NOMO-1 (cell line): Measurements from ENCODE around the gene MAN1C1.
"Not testable (repeated sequence)": the region's sequence is repeated elsewhere in the genome, so short reads cannot be mapped to it uniquely, and the experiment has no call there.

Source experiments
- DNase-seq, 2 experiments: peaks; one replicate each; lab custom pipeline; 2025; ENCODE audit not compliant: unreplicated experiment in 2 of 2; lab: John Stamatoyannopoulos, UW

Gene MAN1C1

DNA sequence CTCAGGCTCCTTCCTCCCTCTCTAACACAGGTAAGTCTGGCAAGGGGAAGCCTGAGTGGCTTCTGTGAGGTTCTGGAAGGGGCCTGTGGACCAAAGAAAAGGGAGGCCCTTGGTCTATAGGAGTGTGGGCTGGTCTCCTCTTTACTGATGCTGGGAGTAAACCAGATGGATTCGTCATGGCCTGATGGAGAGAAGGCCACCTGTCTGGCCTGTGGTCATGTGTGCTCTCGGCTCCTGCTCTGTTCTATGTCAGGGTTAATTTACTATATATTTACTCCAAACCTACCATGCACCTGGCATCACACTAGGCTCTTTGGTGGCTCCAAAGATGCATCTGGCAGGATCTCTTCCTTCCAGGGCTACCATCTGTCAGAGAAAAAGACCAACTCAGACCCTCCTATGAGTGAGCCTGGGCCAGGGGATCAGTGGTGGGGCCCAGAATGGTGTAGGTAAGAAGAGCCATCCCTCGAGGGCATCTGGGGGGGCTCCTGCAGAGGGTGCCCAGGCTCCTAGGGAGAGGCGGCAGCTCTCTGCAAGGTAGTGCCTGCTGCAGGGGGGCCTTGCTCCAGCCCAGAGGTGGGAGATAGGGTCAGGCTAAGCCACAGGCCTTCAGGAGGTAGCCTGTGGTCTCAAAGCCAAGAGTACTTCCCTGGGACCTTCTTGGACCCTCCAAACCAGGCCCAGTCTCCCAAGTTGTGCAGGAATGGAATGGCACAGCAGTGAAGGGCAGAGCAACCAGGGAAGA is 115.2 kb downstream of the MAN1C1 start:
- no peak for DNase-seq

DNA sequence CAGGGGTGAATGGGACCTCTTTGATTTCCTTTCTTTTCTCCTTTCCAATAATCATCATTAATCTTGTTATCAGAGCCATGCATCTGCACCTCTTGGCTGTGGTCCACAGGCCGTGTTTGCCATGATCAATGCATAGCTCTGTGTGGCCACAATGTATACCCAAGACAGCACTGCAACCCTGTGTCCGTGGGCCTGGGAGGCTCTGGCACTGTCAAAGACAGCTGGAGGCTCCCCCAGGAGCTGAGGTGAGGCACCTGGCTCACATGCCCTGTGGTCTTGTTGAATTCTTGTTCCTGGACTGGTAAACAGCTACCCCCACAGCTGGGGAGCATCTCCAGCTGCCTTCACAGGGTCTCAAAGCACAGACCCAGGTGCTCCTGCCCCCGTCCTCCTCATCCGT is 116.2 kb downstream of the MAN1C1 start:
- DNase-seq = no peak

DNA sequence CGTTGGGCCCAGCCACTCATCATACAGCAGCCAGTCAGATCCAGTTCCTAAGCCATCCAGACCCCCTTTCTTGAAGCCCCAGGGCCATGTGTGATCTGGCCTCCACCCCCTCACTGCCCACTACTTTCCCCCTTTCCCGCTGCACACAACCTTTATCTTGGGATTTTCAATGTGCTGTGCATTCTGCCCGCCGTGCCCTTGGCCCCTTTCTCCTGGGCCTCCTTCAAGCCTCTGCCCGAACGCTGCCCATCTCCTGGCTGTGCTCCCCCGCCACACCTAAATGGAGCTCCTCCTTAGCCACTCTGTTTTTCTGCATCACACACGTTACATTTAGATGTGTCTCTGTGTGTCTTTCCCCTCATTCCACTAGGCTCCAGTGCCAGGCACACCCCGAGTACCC is 116.7 kb downstream of the MAN1C1 start:
- no peak for DNase-seq

DNA sequence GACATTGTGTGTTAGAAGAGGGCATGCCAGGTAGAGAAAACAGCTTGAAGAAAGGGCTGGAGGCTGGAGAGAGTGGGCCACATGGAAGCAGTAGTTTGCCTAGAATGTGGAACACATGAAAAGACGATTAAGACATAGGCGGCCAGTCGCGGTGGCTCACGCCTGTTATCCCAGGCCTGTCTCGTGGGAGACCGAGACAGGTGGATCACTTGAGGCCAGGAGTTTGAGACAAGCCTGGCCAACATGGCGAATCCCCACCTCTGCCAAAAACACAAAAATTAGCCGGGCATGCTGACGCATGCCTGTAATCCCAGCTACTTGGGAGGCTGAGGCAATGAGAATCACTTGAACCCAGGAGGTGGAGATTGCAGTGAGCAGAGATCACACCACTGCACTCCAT is 118.4 kb downstream of the MAN1C1 start:
- DNase-seq = not testable (repeated sequence)

DNA sequence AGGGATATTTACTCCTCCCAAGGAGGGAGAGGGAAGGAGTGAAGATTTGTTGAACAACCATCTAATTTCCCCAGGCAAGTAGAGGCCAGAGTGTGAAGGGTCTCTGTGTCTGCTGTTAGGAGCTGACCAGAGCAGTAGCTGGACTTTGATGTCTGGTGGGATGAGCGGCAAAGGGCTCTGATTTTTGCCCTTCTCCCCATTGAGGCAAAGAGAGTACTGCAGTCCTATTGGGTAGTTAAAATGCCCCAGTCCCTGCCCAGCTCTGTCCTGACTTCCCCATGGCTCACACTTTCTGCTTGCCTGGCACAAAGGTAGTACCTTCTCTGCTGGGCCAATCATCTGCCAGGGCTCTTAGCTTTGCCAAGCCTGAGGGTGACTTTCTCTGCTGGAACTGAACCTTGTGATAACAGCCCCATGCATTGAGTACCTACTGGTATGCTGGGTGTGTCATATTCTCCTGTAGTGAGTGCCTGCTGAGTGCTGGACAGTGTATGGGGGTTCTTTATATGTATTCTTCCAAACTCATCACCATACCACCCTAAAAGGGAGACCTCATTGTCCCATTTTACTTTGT is 119.5 kb downstream of the MAN1C1 start:
- DNase-seq = no peak

DNA sequence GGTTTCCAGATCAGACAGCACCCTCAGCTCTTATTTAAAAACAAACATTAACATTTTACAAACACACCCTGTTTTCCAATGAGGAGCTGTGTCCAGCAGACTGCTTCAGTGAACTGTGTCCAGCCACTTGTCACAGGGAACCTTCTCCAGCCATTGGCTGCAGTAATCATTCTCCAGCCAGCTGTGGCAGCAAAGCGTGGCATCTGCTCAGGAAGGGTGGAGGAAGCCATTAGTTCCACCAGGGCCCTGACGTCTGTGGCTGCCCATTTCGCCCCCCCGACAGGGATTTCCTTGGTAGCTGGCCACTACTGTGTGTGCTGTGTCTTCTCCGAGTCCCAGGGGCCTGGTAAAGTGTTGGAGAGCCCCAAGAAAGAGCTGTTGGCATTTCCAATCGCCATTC is 120.5 kb downstream of the MAN1C1 start:
- no peak for DNase-seq

DNA sequence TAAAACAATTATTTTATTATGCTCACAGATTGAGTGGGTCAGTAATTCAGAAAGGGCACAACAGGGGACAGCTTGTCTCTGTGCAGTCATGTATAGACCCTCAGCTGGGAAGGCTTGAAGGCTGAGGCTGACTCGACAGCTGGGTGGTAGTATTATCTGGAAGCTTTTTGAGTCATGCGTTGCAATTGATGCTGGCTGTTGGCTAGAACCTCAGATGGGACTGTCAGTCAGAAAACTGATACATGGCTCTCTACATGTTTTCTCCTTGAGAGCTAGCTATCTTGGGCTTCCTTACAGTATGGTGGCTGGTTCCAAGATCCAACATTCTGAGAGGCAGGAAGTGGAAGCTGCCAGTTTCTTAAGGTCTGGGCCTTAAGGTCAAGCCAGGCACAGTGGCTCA is 121.9 kb downstream of the MAN1C1 start:
- no peak for DNase-seq

DNA sequence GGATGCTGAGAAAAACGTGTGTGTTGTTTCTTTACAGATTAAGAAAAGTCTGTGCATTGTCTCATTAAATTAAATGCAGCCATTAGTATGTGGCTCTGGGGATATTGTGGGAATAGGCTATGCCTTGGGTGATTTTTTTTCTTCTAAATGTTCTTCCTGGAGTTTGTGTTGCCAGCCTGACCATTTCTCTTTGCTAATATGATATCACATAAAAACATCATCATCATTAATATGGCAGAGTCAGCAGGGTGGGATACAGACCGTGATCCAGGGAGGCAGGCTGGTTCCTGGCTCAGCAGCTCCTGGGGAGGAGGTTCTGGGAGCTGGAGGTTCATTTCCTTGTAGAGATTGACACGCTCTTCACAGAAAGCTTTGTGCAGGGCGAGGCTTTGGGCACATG is 122.8 kb downstream of the MAN1C1 start:
- no peak for DNase-seq

DNA sequence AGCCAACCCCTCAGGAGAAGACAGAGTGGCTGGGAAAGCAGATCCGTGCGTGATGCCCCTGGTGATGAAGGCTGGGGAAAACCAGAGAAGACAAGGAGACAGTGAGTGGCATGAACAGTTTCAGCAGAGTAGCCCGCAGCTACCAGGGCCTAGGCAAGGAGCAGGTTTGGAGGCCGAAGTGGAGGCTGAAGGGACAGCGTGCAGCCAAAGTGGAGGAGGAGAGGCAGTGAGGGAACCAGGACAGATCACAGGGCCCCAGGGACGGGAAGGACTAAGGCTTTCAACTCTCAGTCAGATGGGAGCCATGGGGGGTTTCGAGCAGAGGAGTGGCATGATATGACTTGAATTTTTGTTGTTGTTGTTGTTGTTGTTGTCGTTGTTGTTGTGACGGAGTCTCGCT is 123.5 kb downstream of the MAN1C1 start:
- DNase-seq = no peak

DNA sequence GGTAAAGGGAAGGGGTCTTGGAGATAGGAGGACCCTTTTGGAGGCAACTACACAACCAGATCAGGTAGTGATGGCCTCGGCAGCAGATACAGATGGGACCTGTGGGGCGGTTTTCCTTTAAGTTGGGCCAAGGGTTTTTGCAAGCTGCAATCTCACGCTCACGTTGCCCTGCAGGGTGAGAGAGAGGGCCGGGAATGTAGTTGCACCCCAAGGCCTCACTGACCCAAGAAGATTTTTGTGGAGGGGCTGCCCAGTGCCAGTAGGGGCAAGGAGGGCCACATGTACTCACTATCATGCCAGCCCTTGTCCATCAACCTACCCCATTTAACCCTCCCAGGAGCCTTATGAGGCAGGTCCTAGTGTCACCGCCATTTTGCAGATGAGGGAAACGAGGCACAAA is 125.7 kb downstream of the MAN1C1 start:
- no peak for DNase-seq

DNA sequence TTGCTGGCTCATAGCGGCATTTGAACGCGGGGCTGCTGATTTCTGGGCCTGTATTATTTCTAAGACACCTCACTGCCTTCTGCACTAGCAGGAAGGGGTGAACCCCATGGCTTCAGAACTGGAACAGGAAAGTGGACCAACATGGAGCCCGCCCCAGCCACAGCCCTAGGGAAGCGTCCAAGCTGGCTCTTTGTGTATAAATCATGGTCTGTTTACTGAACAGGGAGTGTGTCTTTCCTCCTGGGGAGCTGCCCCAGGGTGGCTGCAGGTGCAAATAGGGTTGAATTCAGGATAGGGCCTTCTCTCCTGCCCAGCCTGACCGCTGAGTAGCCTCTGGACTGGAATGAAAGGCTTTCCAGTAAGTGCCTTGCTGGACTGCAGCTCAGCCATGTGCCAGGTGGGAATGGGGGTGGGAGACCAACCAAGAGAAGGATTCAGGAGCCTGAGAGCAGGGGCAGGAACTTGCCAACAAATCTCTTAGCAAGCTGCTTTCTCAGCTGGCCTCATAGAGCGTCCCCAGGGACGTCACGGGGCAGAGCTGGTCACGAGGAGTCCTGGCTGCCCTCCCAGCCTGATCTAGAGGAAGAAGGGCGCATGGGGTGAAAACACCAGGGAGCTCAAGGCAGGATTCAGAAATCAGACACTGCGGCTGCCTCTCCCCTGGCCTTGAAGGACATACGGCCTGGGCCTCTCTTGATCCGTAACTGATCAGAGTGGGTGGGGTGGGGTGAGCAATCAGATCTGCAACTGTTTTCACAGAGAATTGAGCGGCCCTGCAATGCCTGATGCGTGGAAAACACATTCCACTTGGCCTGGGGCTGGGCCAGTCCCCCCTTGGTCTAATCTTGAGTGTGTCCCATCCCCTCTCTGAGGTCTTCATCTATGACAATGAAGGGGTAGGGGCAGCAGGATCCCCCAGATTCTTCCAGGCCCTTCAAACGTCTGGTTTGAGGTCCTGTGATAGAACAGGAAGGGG is 126.9 kb downstream of the MAN1C1 start:
- DNase-seq = no peak

DNA sequence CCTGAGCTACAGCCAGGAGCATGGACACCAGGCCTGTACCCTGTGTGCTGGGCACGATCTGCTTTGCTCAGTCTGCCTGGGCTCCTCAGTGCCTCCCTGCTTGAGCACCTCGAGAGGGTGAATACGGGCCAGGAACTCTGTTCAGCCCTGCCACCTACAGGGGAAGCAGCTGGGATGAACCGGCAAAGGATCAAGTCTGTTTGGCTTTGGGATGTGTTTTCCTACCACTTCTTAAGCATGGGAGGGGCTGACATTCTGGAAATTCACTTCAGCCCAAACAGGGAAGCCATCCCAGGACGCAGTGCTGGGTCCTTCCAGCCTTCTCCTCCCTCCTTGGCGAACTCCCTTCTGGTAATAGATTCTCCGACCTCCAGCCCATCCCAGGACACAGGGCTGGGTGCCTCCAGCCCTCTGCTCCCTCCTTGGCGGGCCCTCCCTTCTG is 127.6 kb downstream of the MAN1C1 start:
- DNase-seq = no peak

DNA sequence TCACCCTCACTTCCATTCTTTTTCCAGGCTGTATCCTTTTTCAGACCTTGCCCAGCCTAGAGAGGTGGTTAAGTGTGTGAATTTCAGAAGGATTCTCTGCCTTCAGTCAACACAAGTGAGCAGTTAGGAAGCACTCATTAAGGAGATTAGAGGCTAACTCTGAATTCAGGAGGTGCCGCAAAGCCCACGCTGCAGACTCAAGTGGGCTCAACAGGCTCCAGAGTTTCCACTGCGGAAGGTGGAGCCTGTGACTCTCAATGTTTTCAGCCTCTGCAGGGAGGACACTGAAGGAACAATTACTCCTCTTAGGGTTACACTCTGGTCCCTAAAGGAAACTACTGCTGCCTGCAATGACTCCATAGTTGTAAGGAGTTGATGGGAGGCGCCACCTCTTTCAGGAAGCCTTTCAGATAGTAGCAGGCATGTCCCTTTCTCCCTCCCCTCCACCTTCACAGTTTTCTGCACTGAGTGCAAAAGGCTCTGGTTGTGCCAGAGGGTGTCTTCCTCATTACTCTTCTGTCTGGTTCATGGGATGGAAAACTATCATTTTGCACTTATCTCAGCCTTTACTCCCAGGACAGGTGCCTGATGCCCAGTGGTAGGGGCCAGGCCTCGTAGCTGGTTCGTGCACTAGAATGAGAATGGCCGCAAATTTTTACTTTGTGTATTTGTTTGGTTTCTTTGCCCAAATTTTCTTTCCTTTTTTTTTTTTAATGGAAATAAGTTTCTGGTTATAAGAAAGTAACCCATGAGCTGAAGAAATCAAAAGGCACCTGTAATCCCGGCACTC is 128.2 kb downstream of the MAN1C1 start:
- DNase-seq = no peak

DNA sequence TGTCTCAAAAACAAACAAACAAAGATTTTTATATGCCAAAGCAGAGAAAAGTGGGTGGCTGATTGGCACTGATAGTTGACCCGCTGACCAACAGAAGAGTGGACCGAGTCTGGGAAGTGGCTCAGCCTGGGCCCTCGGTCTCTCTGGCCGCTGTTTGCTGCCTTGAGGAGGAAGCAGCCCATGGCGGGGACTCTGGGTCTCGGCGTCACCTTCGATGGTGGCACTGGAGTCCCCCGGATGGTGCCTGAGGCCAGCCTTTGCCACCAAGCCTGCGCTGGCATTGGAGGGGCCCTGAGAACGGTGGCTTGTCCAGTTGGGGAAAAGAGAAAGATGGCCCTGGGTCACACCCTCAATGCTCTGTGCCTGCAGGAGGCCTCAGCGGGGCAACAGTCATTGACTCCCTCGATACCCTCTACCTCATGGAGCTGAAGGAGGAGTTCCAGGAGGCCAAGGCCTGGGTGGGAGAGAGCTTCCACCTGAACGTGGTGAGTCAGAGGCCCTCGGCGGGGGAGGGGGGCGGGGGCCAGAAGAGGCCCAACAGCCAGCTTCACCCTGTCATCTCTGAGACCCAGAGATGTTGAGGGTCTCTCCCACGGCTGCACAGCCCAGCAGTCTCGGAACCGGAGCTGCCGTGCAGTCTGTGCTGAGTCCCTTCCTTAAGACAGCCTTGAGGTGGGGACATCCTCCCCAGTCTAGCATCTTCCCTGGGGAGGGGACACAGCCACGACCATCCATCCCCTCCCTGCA is 129.9 kb downstream of the MAN1C1 start:
- no peak for DNase-seq

DNA sequence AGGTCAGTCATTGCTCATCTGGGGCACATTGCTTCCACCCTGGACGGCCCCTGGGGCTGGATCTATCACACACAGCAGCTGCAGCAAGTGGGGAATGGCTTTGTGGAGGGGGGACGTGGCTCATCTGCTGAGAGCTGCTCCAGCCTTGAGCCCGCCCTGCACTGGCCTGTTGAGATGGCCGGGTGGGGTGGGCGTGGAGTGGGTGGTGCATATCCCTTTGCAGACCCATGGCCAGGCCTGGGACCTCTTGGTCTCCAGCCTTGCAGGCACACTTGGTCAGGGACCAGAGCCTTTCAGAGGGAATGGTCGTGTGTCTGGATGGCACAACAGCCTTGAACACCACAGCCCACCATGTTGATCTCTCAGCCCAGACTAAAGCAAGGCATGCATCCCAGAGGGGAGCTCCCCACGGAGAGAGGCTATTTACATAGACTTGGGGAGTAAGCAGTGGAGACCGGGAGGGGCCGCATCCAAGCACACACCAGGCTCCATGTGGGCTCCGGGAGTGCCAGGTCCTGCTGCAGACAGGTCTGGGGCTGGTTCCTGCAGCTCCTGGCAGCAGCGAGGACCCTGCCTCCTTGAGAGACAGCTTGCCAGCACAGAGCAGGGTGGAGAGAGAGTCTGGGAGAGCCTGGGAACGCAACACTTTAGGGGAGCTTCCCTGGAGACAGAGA is 130.6 kb downstream of the MAN1C1 start:
- DNase-seq = no peak

DNA sequence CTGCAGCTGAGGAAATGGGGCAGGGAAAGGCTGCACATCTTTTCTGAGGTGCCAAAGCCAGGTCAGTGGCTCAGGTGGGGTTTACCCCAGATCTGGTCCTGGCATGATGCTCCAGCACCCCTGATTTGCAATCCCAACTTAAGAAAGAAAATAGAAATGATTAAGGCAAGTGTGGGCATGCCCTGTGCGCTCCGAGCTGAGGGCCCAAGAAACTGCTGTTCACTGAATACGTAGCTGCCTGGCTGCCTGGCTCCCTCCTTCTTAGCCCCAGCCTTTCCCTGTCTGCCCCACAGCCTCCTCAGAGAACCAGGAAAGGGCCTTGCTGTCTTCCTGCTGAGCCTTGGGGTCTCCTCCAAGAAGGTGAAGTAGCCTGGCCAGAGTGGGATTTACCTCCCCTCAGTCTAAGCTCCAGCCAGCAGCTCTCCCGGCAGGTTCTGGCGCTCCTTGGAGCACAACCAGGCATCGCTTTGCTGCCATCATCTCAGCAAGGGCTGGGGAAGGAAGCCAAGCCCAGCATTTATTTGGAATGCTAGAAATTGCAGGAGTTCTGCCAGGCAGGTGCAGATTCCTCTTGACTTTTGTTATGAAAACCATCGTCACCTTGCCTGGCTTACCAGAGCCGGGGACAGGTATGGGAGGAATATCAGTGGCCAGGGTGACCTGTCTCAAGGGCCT is 132.1 kb downstream of the MAN1C1 start:
- no peak for DNase-seq

DNA sequence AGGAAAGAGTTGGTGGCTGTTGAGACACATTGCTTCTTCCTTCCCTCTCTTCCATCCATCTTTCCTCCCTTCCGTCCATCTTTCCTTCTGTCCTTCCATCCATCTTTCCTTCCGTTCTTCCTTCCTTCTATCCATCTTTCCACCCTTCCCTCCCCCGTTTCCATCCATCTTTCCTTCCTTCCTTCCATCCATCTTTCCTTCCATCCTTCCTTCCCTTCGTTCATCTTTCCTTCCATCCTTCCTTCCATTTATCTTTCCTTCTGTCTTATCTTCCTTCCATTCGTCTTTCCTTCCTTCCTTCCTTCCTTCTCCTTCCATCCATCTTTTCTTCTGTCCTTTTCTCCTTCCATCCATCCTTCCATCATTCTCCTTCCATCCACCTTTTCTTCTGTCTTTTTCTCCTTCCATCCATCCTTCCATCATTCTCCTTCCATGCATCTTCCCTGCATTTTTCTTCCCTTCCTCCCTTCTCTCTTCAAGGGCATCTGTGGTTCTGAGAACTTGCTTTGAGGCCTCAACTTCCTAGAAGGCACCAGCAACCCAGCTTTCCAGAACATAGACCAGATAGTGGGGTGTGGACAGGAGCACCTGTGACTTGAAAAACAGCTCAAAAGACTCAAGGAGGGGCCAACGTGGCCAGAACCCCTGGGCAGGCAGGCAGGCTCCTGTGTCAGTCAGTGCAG is 134.5 kb downstream of the MAN1C1 start:
- no peak for DNase-seq

DNA sequence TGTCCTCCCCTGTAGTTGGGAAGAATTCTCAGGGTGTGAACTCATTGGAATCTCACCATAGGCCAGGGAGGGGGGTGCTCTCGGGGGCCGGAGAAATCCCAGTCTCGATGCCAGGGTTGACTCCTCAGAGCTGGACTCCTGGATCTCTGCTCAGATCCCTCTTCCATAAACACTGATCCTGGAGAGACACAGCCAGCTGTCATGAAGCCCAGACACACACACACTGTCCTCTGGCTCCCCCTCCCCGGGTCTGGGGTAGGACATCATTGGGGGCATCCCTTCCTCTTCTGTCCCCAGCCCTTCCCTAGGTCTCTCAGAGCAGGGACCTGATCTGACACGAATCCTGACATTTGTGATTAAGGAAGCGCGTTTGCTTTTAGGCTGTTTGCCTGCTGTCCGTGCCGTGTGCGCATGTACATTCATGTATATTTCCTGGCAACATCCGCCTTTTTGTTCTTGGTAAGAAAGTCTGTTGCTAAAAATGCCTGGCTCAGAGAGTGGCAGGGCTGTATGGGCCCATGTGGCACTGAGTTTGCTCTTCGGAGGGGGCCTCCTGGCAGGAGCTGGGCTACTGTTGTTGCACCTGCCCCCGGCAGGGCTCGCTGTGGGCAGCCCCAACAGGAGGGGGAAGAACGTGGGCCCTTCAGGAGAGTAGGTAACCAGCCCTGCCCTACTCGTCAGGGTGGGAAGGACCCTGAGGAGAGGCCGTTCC is 138.0 kb downstream of the MAN1C1 start:
- DNase-seq = no peak
